Left lobe of liver (tissue), 2 donors: ENCODE data around the gene H1-8. TPM values are rescaled to one million over a fixed set of nuclear protein-coding genes. Genes with fewer than 3 reads are reported as not detected.
"Not testable (repeated sequence)": the region's sequence is repeated elsewhere in the genome, so short reads cannot be mapped to it uniquely, and the experiment has no call there.

Experiments
- ATAC-seq: fragments of 200-7000 bp; cut with Tn5 transposase; one replicate; pipeline ENCODE4 v1.9.1; 2020; ENCODE audit warnings: mild to moderate bottlenecking, moderate library complexity
- DNase-seq: peaks from one replicate; pipeline ENCODE4 v3.0.0-alpha.2; 2020; ENCODE audit warnings: low spot score
- total RNA-seq: library from RNA; stranded (reverse); gene quantifications from one replicate; pipeline ENCODE4 v1.2.1, GENCODE V29; 2021
- donor health status: DM: no; HTN: no; CAD: no; lungs with moderate emphysema.
- donor health status: DM: no; HTN: yes; CAD: no.

The H1-8 gene
- total RNA-seq, 1 donor from 2014 or later: not detected

DNA sequence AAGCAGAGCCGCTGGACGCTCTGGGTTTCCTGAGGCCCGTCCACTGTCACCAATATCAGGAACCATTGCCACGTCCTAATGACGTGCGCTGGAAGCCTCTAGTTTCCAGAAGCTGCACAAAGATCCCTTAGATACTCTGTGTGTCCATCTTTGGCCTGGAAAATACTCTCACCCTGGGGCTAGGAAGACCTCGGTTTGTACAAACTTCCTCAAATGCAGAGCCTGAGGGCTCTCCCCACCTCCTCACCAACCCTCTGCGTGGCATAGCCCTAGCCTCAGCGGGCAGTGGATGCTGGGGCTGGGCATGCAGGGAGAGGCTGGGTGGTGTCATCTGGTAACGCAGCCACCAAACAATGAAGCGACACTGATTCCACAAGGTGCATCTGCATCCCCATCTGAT, 11.3 kb upstream of the H1-8 start:
- no peak for DNase-seq
- no peak for ATAC-seq

DNA sequence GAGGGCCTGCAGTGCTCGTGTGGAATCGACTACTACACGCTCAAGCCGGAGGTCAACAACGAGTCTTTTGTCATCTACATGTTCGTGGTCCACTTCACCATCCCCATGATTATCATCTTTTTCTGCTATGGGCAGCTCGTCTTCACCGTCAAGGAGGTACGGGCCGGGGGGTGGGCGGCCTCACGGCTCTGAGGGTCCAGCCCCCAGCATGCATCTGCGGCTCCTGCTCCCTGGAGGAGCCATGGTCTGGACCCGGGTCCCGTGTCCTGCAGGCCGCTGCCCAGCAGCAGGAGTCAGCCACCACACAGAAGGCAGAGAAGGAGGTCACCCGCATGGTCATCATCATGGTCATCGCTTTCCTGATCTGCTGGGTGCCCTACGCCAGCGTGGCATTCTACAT, 10.7 kb upstream of the H1-8 start:
- ATAC-seq: no peak
- DNase-seq: no peak

DNA sequence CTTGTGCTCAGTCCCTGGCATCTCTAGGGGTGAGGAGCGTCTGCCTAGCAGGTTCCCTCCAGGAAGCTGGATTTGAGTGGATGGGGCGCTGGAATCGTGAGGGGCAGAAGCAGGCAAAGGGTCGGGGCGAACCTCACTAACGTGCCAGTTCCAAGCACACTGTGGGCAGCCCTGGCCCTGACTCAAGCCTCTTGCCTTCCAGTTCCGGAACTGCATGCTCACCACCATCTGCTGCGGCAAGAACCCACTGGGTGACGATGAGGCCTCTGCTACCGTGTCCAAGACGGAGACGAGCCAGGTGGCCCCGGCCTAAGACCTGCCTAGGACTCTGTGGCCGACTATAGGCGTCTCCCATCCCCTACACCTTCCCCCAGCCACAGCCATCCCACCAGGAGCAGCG, 9.6 kb upstream of the H1-8 start:
- DNase-seq (no peak), ATAC-seq (no peak)

DNA sequence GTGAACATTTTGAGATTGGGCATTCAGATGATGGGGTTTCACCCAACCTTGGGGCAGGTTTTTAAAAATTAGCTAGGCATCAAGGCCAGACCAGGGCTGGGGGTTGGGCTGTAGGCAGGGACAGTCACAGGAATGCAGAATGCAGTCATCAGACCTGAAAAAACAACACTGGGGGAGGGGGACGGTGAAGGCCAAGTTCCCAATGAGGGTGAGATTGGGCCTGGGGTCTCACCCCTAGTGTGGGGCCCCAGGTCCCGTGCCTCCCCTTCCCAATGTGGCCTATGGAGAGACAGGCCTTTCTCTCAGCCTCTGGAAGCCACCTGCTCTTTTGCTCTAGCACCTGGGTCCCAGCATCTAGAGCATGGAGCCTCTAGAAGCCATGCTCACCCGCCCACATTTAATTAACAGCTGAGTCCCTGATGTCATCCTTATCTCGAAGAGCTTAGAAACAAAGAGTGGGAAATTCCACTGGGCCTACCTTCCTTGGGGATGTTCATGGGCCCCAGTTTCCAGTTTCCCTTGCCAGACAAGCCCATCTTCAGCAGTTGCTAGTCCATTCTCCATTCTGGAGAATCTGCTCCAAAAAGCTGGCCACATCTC, 8.4 kb upstream of the H1-8 start:
- no peak for DNase-seq
- no peak for ATAC-seq

DNA sequence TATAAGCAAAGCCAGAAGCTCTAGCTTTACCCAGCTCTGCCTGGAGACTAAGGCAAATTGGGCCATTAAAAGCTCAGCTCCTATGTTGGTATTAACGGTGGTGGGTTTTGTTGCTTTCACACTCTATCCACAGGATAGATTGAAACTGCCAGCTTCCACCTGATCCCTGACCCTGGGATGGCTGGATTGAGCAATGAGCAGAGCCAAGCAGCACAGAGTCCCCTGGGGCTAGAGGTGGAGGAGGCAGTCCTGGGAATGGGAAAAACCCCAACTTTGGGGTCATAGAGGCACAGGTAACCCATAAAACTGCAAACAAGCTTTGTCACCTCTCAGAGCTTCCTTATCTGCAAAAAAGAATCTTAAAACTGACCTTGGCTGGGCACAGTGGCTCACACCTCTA, 7.9 kb upstream of the H1-8 start:
- ATAC-seq (peak; percentile 80), DNase-seq (no peak)

DNA sequence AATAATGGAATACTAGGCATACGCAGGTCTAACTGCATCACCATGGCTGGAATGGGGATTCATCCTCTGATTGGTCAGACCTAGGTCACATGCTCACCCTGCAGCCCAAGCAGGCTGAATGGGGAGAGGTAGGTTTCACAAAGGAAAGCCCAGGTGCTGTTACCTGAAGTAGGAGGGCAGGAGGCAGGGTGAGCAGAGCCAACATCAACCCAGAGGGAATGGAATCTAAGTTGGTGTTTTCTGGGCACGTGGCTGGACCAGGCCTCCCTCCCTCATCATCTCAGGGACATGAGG, 6.7 kb upstream of the H1-8 start:
- DNase-seq (no peak), ATAC-seq (no peak)

DNA sequence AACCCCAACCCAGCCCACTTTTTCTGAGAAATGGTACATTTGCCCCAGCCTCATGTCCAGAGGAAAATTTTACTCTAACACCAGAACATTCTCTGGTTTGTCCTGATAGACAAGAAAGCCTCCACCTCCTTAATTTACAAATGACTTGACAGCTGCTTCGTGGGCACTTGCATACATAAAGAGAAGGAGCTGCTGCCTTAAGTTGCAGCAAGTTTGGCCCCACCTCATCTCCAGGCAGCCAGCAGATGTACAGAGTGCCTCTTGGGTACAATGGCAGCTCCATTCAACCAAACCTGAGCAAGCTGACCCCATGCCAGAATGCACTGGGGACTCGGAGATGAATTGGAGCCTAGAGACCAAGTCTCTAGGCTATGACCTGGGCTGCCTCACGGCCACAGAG, 6.2 kb upstream of the H1-8 start:
- DNase-seq (no peak), ATAC-seq (no peak)

DNA sequence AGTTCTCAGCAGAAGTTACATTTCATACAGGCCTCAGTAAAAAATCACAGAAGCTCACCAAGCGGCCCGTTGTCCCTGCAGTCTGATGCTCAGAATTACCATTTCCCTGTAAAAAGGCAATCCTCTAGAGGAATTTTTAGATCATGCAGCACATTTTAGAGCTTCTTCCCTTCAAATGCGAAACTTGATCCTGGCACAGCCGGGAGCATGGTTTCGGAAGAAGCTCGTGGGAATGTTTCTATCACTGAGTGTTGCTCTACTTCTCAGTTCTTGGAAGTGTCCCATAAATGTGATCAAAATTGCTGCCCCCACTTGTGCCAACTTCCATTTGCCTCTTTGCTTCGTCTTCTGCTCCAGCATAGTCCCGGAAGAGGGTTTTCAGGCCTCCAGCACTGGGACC, 3.8 kb upstream of the H1-8 start:
- no peak for ATAC-seq
- no peak for DNase-seq

DNA sequence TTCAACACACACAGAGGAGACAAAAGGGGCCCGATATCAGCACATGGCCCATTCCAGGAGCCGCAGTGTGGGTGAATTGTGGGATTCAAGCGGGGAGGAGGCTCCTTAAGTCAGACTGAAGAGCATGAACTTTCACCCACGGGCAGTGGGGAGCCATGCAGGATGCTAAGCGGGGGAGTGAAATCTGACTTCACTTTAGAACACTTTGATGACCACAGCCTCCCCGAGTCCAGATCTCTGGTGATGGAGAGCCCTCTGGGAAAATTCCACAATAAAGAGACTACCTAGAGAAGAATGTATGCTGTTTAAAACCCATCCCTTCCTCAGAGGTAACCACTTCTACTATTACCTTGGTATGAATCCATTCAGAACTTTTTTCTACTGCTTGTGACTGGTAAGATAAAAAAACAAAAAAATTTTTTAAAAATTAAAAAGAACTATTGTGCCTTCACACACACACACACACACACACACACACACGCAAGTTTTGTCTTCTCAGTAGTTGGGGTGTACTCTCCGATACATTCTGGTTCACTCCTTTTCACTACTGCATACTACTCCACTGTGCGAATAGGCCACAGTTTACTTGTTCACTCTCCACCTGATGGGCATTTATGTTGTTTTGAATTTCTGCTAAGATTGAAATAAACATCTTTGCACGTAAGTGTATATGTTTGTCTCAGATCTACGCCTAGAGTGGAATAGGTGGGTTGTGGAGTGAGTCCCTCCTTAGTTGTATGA, 2.0 kb upstream of the H1-8 start:
- DNase-seq: no peak
- ATAC-seq: no peak

DNA sequence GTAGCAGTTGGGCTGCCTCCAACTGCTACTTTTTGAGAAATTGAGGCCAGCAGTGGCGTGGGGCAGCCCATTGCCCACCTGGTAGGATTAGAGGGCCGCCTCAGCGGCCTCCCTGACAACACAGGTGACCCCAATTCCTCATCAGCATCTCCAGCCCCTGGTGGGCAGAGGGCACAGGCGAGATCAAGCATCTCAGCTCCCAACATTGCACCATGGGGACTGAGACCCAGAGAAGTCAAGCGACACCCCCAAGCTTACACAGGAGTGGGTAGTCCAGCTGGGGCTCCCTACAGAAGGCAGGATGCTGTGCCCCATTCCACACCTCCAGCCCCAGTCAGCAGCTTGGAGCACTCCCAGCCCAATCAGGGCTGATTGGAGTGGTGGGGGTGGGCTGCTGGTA, 228 bp upstream of the H1-8 start:
- ATAC-seq (no peak), DNase-seq (no peak)

DNA sequence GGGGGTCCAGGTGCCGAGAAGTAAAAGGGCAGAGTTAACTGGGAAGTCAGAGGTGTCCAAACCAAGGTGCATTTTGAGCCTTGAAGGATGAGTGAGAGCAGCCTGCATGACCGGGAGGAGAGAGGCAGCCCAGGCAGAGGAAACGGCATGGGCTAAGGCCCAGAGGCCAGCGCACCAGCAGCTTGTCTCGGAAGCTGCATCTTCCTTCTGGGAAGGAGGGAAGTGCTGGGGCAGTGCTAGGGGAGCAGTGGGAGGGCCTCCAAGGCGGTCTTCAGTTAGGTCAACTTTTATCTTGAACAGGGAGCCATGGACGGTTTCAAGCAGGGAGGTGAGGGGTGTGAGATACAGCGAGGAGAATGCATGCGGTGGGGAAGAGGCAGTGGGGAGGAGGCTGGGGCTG, 1.0 kb downstream of the H1-8 start:
- peak; percentile 40 for ATAC-seq
- no peak for DNase-seq

DNA sequence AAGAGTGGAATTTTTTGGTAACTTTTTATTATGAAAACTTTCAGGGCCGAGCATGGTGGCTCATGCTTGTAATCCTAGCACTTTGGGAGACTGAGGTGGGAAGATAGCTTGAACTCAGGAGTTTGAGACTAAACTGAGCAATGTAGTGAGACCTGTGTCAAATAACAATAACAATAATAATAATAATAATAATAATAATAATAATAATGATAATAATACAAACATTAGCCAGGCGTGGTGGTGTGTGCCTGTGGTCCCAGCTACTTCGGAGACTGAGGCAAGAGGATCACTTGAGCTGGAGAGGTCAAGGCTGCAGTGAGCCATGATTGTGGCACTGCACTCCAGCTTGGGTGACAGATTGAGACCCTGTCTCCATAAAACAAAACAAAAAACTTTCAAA, 3.0 kb downstream of the H1-8 start:
- not testable (repeated sequence) for DNase-seq, ATAC-seq

DNA sequence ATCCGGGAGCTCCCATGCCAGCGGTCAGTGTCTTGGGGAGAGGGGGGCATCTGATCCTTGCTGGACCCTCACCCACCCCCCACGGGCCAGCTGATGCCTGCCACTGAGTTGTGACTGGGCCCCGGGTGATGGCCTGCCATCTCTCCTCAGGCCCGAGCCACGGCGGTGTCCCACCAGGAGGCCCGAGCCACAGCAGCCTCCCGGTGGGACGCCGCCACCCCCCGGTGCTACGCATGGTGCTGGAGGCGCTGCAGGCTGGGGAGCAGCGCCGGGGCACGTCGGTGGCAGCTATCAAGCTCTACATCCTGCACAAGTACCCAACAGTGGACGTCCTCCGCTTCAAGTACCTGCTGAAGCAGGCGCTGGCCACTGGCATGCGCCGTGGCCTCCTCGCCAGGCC, 4.3 kb downstream of the H1-8 start:
- no peak for ATAC-seq
- no peak for DNase-seq

DNA sequence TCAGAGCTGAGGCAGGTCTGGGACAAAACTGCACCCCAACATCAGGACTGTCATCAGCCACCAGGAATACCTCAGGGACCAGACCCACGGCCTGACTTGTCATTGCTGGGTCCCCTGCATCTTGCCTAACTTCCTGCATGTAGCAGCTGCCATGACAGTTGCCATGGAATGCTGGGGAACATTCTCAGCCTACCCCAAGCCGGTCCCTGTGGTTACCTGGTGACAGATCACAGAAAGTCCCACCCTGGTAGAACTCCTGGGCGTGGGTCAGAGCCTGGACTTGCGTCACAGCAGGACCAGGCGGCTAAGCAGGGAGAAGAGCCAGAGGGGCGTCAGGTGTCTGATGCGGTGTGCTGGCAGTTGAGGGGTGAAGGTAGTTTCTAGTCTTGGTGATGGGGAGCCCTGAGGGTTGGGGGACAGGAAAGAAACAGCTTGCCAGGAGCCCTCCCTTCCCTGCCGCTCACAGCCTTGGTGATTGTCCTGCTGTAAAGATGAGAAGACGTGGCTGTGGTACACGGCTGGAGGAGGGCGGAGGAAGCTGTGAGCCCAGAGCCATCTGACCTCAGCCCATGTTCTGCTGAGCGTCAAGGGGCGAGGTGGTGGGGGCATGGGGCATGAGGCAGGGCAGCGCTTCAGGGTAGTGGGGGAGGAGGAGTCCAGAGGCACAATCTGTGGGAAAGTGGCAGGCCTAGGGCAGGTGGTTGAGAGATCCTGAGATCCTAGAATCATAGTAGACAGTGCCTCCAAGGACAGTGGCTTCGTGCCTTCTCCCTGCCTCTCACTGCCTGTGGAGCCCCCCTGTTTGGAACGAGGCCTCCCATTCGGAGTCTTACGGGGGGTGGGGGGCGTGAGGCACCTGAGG, 5.4 kb downstream of the H1-8 start:
- ATAC-seq (no peak), DNase-seq (no peak)

DNA sequence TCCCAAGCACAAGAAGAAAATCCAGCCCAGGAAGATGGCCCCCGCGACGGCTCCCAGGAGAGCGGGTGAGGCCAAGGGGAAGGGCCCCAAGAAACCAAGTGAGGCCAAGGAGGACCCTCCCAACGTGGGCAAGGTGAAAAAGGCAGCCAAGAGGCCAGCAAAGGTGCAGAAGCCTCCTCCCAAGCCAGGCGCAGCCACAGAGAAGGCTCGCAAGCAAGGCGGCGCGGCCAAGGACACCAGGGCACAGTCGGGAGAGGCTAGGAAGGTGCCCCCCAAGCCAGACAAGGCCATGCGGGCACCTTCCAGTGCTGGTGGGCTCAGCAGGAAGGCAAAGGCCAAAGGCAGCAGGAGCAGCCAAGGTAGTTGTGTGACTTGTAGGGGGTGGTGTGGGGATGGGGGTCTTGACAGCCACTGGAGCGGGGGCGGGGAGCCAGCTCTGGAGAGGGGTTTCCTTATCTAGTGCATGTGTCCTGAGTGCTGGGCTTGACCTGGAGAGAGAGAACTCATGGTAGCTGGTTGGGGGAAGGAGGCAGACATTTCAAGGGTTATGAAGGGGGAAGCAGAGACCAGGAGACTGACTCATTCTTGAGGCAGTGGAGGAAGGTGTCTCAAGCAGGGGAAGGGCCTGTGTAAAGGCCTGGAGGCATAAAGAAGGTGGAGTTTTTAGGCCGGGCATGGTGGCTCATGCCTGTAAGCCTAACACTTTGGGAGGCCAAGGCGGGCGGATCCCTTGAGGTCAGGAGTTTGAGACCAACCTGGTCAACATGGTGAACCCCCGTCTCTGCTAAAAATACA, 6.2 kb downstream of the H1-8 start:
- no peak for ATAC-seq

DNA sequence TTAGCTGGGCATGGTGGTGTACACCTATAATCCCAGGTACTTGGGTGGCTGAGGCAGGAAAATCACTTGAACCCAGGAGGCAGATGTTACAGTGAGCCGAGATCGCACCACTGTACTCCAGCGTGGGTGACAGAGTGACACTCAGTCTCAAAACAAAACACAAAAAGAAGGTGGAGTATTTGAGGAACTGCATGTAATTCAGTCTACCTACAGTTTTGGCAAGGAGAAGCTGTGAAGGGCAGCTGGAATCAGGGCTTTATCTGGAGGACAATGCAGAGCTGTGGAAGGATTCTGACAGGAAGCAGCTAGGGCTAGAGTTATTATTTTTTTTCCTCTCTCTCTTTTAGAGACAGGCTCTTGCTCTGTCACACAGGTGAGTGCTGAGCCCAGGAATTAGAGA, 6.8 kb downstream of the H1-8 start:
- ATAC-seq (no peak), DNase-seq (no peak)

More for the DNA sequence above, 6.2 kb downstream of the H1-8 start:
- DNase-seq: no peak

DNA sequence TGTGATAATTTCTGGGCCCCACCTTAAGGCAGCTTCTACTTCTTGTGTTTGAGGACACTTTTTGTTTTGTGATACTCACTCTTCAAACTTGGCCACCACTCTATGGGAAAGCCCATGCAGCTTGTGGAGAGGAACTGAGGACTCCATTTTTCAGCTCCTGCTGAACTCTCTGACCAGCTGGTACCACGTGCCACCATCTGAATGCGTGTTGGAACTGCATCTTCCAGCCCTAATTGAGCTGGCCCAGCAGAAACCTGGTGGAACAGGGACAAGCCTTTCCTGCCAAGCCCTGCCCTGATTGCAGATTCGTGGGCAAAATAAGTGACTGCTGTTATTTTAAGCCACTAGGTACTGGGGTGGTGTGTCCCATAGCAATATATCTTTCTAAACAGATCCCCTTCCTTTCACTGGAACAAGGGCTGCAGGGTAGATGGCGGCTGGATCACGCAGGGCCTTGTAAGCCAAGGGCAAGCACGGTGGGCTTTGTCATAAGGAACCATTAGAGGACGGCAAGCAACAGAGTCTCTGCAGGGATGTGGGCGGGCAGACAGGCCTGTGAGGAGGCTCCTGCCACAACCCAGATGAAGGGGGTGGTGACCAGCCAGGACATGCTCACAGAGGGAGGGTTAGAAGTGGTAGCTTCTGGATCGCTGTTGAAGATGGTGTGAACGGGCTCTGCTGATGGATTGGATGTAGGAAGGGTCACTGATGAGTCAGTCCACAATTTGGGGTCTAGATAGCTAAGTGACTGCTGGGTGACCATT, 9.5 kb downstream of the H1-8 start:
- no peak for ATAC-seq
- no peak for DNase-seq

DNA sequence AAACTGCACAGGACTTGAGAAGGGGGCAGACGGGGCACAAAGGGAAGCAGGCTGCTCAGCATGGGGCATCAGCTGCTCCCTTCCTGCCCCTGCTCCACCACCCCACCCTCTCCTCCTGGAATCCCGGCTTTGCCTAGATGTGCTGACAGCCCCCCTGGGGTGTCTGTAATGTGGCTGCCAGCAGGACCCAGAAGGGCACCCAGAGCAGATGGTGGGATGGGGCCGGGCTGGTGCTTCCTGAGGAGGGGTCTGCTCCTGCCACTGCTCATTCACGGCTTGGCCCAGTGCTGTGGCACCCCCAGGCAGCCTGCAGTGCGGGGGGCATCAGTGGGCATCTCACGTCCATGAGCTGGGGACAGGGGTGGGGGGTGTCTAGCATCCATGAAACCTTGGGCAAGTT, 10.2 kb downstream of the H1-8 start:
- no peak for DNase-seq
- no peak for ATAC-seq

DNA sequence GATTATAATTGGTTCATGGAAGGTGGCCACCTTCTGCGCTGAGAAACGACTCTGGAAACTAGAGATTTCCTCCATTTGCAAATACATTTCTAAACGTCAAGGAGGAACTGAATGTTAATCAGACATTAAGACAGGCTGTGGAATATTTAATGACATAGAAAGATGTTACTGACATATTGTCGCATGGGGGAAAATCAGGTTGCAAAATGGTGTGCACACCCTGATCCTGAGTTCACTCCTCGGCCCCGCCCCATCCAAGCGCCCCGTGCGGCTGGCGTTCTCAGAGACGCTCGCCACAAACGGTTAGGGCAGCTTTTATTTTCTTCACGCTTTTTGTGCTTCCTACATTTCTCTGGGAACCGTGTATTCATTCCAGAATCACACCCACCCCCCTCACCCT, 10.7 kb downstream of the H1-8 start:
- DNase-seq (no peak), ATAC-seq (peak; percentile 34)

DNA sequence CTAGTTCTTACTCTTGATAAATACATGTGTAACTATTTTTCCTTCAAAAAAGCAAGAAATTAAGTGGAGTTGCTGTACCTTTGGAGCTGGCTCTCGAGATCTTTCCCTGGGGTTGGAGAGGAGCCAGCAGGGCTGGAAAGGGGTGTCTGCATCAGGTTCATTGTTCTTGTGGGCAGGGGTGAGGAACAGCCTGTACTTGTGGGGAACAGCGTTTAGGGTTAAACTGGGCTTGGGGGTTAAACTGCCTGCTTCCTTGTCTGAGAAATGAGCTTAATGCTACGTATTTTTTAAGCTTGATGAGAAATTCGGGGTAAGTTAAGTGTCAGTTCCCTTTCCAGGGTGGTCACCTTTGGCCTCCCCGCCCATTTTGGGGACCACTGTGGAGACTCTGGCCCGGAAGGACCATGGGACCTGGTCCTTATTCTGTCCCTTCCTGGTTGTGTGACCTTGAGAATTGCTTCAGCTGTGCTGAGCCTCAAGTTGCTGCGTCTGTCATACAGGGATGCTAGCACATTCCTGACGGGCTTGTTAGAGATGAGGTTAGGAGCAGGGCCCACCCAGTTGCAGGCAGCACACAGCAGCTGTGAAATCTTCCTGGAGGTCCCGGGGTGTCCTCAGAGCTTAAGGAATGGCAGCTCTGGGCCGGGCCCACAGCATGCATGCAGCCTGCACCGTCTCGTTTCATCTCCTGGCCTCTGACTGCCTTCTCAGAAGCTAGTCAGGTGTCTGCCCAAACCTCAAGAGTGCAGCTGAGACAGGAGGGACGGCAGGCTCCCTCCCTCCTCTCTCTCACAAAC, 11.6 kb downstream of the H1-8 start:
- no peak for ATAC-seq
- DNase-seq: no peak
